ENCODE results near the gene CYREN.

Gene CYREN

DNA sequence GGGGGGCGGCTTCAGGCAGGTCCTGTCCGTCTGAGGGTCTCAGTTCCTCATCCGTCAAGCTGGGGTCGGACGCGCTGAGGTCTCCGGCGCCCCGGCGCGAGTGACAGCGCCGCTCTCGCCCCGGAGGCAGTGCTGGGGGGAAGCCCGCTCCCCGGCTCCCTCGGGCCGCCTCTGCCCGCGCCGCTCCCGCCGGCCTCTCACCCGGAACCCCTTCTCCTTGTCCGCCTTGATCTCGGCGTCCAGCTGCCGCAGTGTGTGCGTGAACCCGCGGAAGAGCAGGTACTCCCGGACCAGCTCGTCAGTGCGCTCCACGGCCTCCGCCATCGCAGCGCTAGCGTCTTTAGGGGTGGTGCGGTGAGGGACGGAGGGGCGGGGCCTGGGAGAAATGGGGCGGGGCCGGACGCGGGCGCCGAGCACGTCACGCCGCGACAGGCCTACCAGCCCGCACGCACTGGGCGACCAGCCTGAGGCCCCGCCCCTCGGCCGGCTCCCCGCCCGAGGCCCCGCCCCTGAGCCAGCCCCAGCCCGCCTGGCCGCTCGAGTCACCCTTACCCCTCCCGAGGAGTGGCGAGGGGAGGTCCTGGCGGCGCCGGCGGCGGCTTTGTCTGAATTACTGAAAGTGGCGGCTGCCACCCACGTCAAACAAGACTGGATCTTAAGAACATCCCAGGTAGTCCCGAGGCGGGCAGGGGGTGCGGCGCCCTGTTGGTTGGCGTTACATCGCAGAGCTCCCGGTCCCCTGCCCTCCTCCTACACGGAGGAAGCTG is 40.9 kb upstream of the CYREN start, which contains the start of gene WDR91:
TSS of gene WDR91 (minus strand) at position 348 of the 767 bp plus-strand sequence. CDS start at position 324, 24 bp downstream.
- TF ChIP-seq, protein P1, sequence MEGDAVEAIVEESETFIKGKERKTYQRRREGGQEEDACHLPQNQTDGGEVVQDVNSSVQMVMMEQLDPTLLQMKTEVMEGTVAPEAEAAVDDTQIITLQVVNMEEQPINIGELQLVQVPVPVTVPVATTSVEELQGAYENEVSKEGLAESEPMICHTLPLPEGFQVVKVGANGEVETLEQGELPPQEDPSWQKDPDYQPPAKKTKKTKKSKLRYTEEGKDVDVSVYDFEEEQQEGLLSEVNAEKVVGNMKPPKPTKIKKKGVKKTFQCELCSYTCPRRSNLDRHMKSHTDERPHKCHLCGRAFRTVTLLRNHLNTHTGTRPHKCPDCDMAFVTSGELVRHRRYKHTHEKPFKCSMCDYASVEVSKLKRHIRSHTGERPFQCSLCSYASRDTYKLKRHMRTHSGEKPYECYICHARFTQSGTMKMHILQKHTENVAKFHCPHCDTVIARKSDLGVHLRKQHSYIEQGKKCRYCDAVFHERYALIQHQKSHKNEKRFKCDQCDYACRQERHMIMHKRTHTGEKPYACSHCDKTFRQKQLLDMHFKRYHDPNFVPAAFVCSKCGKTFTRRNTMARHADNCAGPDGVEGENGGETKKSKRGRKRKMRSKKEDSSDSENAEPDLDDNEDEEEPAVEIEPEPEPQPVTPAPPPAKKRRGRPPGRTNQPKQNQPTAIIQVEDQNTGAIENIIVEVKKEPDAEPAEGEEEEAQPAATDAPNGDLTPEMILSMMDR (IDR thresholded peaks at IDR 0.05) = no peak
- Mint-ChIP-seq H3K27me3 (ENCODE audit: low read depth, poor library complexity) (peaks cover 10% of the 10 kb centered on the region), H3K27ac (peak within 1 kb of the TSS; percentile 81), H3K36me3 (ENCODE audit: low read depth) (no peaks in the 10 kb centered on the region), H3K4me1 (peaks cover 29% of the 10 kb centered on the region), H3K9me3 (no peaks in the 10 kb centered on the region), H3K4me3 (peak within 1 kb of the TSS; percentile 95)
- DNase-seq = peak; percentile 99

DNA sequence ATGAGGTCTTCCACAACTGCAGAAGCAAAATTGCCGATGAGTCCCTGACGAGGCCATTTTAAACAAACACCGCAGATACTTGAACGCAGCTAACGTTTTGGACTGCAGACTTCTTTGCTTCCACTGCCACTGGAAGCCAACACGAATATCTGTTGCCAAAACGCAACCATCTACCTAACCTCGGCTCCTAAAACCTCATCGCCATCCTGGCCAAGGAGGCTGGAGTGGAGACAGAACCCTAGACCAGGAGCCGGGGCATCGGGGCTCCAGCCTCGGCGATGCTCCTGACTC is 40.3 kb upstream of the CYREN start:
- Mint-ChIP-seq H3K4me1 (peaks cover 25% of the 10 kb centered on the region), H3K36me3 (ENCODE audit: low read depth) (peaks cover under 1% of the 10 kb centered on the region), H3K27ac (no peak overlapping the region), H3K27me3 (ENCODE audit: low read depth, poor library complexity) (peaks cover 10% of the 10 kb centered on the region), H3K9me3 (no peaks in the 10 kb centered on the region), H3K4me3 (peak overlapping the region; percentile 95)
- no peak for DNase-seq
- TF ChIP-seq, protein P1 (IDR thresholded peaks at IDR 0.05) = no peak

DNA sequence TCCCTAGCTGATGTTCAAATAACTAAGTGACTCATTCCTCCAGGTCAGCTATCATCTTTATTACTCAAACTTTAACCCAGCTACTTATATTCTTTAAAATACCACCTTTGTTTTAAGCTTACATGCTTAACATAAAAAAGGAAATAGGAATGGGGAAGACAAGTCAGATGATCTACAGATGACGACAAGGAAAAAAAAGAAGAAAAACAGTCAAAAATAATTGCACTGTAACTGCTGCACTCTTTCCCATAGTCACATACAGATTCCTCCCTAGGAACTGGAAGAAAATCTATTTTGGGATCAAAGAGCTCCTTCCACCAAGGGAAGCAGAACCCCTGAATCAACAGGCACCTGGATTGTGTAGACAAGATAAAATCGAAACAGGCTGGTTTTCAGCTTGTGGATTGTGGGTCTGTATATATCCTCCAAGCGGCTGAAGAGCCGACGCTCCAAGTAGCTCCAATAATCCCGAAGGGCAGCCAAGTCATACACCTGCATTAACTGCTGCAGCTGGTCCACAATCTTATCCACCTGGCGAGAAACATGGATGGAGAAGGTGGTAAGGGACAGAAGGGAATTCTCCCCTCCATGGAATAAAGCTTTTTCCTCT is 38.8 kb upstream of the CYREN start:
- Mint-ChIP-seq H3K27me3 (ENCODE audit: low read depth, poor library complexity) (peaks cover 10% of the 10 kb centered on the region), H3K4me1 (peaks cover 25% of the 10 kb centered on the region), H3K36me3 (ENCODE audit: low read depth) (peaks cover 10% of the 10 kb centered on the region), H3K27ac (no peak overlapping the region), H3K9me3 (no peaks in the 10 kb centered on the region), H3K4me3 (peak overlapping the region; percentile 44)
- DNase-seq = no peak
- TF ChIP-seq, protein P1 (IDR thresholded peaks at IDR 0.05) = no peak

- Mint-ChIP-seq H3K27ac (peak overlapping the region; percentile 37), H3K4me3 (peak overlapping the region; percentile 16), H3K27me3 (ENCODE audit: low read depth, poor library complexity) (peaks cover 10% of the 10 kb centered on the region), H3K36me3 (ENCODE audit: low read depth) (peaks cover 10% of the 10 kb centered on the region), H3K4me1 (peaks cover 25% of the 10 kb centered on the region), H3K9me3 (no peaks in the 10 kb centered on the region)
- no peak for DNase-seq
- TF ChIP-seq, protein P1 (IDR thresholded peaks at IDR 0.05) = no peak
Measured at GRCh38 chr7:135208102-135208793, 37.7 kb upstream of the CYREN start.

GRCh38 chr7:135207406-135208101 is 37.0 kb upstream of the CYREN start:
- TF ChIP-seq, protein P1 (IDR thresholded peaks at IDR 0.05) = no peak
- DNase-seq = no peak
- peaks cover 10% of the 10 kb centered on the region for H3K27me3 Mint-ChIP-seq (ENCODE audit: low read depth, poor library complexity)
- peak overlapping the region; percentile 30 for H3K27ac Mint-ChIP-seq
- H3K4me1 Mint-ChIP-seq = peaks cover 25% of the 10 kb centered on the region
- no peaks in the 10 kb centered on the region for H3K9me3 Mint-ChIP-seq
- peaks cover 10% of the 10 kb centered on the region for H3K36me3 Mint-ChIP-seq (ENCODE audit: low read depth)
- no peak overlapping the region for H3K4me3 Mint-ChIP-seq

Data from nephron progenitor cell (in vitro differentiated cells).